HK-2 (cell line): ENCODE results near the gene THEMIS.
"Not testable (repeated sequence)": the region's sequence is repeated elsewhere in the genome, so short reads cannot be mapped to it uniquely, and the experiment has no call there.

ENCODE experiments used
- DNase-seq: peaks from one replicate; pipeline ENCODE4 v3.0.0-alpha.2; 2018; ENCODE audit not compliant: unreplicated experiment

Gene THEMIS

DNA sequence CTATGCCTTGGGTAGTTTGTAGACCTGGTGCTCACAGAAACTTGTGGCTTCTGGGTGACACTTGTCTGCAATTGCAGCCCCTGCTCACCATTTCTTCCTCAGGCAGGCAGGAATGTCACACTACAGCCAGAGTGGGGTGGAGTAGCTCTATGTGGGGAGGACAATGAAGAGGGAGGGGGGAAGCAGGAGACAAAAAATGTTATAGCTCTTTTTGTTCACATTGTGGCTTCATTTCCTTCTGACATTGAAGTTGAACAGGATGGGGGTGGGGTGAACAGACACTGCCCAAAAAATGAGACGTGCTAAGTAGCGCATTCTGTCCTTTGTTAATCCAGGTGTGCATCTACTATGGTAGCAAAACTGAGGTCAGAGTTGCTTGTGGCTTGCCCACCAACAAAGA lies at the start of gene THEMIS:
TSS of gene THEMIS (minus strand) at position 124 of the 400 bp plus-strand sequence. CDS start 126 bp downstream, outside the sequence.
- no peak for DNase-seq

DNA sequence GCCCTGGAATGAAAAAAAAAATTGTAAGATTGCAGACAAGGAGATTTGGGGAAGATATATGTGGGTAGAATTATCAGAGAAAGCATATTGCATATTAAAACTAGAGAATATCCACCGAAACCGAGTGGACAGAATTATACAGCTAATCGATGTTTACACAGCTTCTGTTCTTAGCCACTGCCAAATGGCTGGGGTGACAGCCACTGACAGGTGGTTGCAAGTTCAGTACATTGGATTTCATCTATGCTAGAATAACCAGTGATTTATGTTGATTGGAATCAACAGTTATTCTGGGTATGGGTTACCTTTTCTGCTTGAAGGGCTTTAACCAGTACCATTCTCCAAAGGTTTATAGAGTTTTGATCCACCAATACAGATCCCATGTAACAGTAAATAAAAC lies 48.4 kb upstream of the THEMIS start:
- DNase-seq, result no peak

- DNase-seq, result no peak
Measured at GRCh38 chr6:127946388-127946787, 45.5 kb upstream of the THEMIS start.

GRCh38 chr6:127945434-127946097 lies 44.7 kb upstream of the THEMIS start:
- DNase-seq, result no peak

DNA sequence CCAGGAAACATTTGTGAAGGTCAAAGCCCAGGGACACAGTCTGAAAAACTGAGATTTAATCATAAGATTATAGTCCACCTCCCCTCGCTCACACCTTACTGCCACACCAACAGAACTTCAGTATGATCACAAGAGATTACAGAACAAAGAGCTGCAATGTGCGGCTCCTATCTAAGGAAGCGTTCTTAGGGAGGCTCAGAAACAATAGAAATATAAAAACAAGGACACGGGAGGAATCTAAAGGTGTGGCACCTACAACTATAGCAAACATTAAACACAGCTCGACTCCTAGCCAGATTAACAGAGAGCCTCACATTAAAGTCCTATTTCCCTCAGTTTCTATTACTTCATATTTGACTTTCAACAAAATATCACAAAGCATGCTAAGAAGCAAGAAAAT lies 40.4 kb upstream of the THEMIS start:
- no peak for DNase-seq

GRCh38 chr6:127939442-127940066 lies 38.7 kb upstream of the THEMIS start:
- no peak for DNase-seq

DNA sequence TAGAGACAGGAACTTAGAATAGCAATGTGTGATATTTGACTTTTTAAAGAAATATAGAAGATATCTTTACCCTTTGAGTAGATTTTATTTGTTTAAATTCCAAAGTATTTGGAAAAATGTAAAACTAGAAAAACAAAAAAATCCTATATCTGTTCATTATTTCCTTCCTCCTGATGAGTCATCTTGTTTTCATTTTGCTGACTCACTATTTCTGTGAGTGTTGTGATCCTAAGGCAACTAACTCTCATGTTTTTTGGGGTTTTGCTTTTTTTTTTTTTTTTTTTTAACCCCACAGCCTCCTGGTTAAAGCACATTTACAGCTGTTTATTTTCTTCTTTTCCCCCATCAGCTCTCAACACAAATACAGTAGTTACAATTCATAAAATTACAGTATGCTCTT lies 37.8 kb upstream of the THEMIS start:
- DNase-seq, result no peak

DNA sequence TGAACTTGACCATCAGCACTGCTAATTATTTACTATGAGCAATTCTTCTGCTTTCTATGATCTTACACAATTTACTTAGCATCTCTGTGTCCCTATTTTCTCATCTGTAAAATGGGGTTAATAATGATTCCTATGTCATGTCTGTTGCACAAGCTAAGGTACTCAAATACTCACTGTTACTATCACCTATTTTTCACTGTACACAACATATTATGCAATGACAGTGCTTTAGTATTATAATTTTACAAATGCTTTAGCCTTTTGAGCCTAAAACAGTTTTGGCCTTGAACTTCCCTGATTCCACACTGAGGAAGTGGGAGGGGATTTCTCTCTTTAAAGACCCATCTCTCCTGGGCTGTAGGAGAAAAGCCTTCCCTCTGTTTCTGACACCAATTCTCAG lies 36.9 kb upstream of the THEMIS start:
- DNase-seq, result no peak

DNA sequence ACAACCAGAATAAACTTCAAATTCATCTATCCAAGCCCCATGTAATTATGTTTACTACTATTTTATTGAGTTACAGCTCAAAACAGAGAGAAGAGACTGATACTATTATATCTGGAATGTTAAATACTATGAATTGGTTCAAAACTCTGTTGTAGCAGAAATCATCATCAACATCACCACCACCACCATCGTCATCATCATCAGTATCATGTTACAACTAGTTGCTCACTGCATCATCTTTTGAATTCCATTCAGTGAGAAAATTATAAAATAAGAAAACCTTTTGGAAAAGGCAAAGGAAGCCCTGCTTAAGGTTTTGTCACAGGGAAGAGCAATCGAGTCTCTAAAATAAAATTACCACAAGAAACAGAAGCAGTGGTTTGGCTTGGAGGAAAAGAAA lies 36.2 kb upstream of the THEMIS start:
- no peak for DNase-seq

GRCh38 chr6:127934956-127935355 lies 34.1 kb upstream of the THEMIS start:
- DNase-seq, result no peak

DNA sequence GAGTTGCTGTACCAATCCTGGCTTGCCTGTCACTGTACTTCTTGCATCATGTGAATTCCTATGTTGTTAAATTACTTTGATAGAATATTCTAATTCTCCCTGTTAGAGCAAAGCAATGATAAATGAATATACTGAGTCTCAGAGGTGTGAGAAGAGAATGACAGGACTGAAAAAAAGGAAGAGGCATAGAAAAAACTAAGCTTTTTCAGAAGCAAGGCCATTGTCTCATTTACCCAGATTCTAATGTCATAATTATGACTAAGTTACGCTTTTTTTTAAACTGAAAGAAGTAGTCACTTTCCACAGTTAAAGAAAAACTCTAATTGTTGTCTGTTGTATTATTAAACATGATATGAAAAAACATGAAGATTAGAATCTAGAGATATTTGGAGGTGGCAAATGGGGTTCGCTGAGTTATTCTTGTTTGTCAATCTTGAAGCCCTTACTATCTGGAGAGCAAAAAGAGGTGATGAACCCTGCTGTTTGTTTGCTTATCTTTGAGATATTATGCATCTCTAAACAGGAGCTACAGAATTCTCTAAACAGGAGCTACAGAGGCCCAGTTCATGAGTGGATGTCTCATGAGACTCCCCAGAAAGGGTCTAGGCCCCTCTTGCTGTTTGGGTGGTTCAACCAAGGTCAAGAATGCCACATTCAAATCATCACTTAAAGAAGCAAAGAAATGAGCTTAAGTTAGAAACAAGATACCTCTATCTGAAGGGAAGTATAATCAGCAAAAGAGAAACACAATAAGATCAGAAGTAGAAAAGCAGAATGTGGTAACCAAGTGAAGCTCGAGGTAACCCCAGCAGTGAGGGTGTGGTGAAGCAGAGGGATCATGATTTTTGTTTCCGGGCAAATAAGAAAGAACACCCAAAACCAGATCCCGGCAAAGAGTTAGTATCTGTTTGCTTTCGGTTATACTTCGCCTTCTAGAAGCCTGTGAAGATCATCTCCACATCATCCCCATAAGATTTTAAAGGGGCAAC lies 33.3 kb upstream of the THEMIS start:
- no peak for DNase-seq

DNA sequence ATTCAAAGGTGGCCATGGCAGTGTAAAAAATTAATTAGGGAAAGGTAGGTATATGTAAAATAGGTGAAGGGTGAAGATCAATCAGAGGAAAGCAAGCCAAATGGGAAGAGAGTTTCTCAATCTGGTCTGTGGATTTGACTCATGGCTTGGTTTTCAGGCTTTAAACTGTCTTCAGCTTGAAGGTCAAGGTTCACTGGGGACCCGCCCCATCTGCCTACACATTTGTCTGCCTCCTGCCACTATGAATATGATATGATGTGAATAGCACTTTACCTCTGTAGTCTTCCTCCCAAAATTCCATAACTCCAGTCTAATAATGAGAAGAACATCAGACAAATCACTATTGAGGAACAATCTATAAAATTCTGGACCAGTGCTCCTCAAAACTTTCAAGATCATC lies 32.3 kb upstream of the THEMIS start:
- no peak for DNase-seq

GRCh38 chr6:127932708-127933107 lies 31.9 kb upstream of the THEMIS start:
- DNase-seq, result no peak

GRCh38 chr6:127926441-127926840 lies 25.6 kb upstream of the THEMIS start:
- not testable (repeated sequence) for DNase-seq

DNA sequence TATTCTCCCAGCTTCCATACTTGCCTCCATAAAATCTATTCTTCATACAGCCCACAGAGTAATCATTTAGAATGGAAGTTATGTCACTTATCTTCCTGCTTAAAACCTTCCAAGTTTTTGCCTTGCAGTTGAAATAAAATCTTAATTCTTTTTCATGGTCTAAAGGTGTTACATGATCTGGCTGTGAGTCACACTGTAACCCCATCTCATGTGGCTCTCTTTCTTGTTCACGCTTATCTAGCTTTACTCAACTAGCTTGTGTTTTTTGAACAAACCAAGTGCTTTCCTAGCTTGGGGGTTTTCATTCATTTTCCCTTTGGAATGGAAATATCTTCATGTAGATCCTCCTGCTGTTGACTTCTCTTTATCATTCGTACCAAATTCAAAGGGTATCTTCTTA lies 23.6 kb upstream of the THEMIS start:
- no peak for DNase-seq

DNA sequence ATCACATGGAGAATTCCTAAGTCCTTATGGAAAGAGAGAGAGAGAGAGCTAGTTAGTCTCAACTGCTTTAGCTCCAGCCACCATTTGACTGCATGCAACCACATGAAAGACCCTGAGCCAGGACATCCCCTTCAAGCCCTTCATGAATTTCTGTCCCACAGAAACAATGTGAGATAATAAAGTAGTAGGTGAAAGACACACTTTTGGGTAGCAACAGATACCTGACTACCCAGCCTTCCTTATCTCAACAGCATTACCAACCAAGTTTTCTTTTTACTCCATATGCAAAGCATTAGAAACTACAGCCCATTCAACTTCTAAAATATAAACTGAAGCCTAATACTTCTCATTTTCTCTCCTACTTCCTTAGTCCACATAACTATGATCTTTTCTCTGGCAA lies 23.2 kb upstream of the THEMIS start:
- DNase-seq, result no peak

DNA sequence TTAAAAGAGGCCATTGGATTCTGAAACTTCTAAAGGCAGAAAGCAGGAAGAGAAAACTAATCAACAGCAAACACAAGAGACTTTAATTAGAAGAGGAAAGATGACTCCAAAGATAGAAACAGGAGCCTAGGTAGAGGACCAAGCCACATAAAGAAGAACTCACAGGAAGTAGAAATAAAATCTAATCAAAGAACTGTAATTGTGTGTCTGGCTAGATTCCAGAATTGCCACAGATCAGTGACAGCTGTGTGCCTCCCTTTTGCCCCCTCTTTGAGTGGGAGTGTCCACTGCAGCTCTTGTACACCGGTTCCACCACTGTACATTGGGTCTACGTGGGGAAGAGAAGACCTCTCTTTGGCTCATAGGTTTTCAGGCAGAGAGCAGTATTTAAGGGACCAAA lies 22.3 kb upstream of the THEMIS start:
- no peak for DNase-seq

- DNase-seq, result no peak
Measured at GRCh38 chr6:127921982-127922381, 21.1 kb upstream of the THEMIS start.

GRCh38 chr6:127920804-127921203 lies 19.9 kb upstream of the THEMIS start:
- no peak for DNase-seq

DNA sequence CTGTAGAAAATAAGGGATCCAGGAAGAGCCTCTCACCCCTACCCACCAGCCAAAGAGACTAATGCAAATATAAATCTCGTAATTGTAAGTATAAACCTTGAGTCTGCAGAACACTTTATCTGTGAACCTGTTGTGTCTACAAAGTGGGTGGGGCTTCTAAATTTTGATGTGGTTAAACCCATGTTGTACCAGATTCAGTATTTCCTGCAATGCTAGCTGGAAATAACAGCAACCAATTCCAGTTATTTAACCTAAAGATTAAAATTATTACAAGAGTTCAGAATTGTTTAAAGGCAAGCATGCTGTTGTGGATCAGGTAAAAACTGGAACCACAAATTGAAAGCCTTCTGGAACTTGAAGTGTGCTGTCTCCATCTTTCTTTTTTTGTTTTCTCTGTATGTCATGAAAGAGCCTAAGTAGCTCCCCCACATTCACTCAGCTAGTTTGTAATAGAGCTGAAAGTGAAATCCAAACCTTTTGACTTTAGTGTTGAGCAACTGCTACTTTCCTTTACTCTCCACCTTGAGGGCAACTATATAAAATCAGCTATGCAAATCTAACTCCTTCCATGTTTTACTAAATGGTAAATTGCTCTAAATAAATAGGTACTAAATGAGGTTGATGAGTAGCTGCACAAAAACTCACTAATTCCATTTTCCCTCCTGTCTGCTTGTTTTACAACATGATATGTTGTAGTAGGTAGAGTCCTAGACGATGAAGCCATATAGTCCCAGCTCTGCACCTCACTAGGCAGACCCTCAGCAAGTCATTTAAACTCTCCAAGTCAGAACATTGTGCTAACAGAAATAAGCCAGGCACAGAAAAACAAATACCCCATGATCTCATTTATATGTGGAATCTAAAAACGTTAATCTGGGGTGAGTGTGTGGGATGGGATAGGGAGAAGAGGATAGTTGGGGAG lies 17.9 kb upstream of the THEMIS start:
- no peak for DNase-seq

GRCh38 chr6:127917766-127918165 lies 16.9 kb upstream of the THEMIS start:
- no peak for DNase-seq

- no peak for DNase-seq
Measured at GRCh38 chr6:127914240-127914639, 13.4 kb upstream of the THEMIS start.
